GM21528 (cell line): ENCODE measurements around the gene ATF4.

Source experiments
- ATAC-seq: cut with Tn5 transposase; IDR thresholded peaks from one replicate; pipeline ENCODE4 v1.9.1; 2021; ENCODE audit warnings: mild to moderate bottlenecking, moderate library complexity; ENCODE audit not compliant: unreplicated experiment, low FRiP score

ATF4 gene

DNA sequence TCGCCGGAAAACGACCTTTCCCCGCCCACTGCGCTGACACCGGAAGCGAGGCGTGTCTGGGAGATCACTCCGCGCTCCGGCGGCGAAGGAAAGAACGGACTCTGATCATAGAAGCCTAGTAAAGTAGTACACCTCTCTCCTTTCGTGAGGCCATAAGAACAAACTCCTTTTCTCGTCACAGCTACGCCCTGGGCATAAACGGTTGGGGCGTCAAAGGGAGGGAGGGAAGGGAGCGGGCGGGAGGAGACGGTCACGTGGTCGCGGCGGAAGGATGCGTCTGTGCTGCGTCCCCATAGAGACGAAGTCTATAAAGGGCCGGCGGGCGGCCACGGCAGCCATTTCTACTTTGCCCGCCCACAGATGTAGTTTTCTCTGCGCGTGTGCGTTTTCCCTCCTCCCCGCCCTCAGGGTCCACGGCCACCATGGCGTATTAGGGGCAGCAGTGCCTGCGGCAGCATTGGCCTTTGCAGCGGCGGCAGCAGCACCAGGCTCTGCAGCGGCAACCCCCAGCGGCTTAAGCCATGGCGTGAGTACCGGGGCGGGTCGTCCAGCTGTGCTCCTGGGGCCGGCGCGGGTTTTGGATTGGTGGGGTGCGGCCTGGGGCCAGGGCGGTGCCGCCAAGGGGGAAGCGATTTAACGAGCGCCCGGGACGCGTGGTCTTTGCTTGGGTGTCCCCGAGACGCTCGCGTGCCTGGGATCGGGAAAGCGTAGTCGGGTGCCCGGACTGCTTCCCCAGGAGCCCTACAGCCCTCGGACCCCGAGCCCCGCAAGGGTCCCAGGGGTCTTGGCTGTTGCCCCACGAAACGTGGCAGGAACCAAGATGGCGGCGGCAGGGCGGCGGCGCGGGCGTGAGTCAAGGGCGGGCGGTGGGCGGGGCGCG is at the start of gene ATF4:
Gene ATF4, plus strand, starts transcription at position 337 of the 880 bp plus-strand sequence. CDS start 884 bp downstream, outside the sequence.
- ATAC-seq: peak; percentile 53

DNA sequence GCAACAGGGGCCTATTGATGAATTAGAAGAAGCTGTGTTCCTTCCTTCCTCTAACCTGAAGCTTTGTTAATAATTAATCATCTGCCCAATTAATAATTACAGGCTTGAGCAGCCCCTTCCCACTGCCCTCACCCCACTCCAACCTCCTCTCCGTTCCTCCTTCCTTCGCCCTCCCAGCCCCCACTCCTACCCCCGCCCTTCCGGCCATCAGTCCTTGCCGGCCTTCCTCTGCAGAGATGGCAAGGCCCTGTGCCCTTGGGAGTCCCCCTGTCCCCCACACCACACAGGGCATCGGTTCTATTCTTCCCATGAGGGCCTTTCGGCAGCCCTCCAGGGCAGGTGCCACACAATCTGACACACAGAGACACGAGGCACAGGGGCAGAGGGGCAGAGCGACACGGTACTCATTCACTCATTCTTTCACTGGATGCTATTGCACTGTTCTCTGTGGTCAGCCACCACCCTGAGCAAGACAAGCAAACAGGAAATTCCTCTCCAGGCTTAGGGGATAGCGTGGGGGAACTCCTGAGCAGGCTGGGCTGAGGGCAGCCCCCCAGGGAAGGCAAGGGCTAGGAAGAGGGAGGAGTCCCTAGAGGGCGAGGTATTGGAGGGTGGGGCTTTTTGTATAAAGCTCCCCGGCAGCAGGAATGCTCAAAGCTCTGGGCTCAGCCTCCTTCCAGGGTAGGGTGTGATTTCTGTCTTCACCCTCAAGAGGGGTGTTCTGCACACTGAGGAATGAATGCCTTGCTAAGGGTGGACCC is 48.8 kb upstream of the ATF4 start:
- peak; percentile 49 for ATAC-seq

DNA sequence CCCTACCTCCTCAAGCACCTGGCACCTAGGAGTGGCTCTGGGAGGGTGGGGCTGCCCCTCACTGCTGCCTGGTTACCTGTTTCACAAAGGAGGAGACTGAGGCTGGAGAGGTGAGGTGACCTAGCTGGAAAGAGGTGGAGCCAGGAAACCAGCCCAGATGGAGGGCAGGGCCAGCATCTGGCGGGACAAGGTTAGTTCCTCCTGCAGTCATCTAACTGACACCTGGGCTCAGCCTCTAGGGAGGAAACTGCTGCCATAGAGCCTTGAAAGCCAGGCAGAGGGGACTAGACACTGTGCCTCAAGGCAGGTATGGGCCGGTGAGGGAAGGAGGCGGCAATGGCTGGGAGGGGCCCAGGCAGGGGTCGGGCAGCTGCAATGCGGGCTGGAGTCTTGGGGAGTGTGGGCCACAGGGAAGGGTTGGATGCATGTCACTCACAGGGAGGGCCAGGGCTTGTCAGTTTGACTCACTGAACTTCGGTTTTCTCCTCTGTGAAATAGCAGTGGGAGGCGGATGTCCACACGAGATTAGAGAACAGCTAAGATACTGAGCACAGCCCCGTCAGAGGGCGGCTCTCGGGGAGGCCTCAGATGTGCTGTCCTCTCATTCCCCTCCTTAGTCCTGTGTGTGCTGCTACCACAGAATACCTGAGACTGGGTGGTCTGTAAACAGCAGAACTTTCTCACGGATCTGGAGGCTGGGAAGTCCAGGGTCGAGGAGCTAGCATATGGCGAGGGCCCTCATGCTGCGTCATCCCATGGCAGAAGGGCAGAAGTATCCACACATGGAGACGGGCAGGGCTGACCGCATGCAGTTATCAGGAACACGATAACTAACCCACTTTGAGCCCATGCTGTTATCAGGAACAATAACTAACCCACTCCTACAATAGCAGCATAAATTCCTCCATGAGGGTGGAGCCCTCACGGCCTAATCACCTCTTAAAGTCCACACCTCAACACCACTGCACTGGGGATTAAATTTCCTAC is 47.5 kb upstream of the ATF4 start:
- no peak for ATAC-seq

- ATAC-seq: no peak
Measured at GRCh38 chr22:39473851-39474250, 46.5 kb upstream of the ATF4 start.

- no peak for ATAC-seq
Measured at GRCh38 chr22:39474351-39475111, 45.8 kb upstream of the ATF4 start.

- ATAC-seq: no peak
Measured at GRCh38 chr22:39475337-39475736, 45.0 kb upstream of the ATF4 start.

DNA sequence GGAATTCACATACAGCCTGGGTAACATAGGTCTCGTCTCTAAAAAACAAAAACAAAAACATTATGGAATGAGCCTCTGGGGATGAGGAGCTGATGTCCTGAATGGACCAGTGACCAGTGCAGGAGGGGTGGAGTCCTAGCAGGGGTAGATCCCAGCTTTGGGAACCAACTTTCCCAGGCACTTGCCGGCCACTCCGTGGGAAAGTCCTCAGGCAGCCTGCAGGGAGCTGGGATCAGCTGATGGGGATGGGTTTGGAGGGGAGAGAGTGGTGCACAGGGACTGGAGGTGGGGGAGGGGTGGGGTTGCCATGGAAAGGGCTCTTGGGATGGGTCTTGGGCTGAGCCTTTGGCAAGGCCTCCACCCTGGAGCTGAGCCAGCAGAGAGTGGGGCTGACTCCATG is 44.5 kb upstream of the ATF4 start:
- ATAC-seq: no peak

- ATAC-seq: no peak
Measured at GRCh38 chr22:39476664-39477063, 43.7 kb upstream of the ATF4 start.

DNA sequence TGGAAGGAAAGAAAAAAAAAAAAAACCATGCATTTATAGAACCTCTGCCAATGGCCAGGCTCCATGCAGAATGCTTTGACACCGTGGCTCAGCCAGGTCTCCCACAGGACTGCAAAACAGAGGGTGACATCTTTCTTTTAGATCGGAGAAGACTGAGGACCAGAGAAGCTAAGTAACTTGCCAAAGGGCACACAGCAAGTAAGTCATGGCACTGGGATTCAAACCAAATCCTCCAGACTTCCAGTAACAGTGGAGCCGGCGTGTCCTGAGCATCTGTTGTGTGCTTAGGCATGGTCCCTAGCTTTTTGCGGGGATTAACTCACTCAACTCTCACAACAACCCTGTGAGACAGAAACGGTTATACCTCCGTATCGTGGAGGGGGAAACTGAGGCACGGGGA is 42.8 kb upstream of the ATF4 start:
- no peak for ATAC-seq

DNA sequence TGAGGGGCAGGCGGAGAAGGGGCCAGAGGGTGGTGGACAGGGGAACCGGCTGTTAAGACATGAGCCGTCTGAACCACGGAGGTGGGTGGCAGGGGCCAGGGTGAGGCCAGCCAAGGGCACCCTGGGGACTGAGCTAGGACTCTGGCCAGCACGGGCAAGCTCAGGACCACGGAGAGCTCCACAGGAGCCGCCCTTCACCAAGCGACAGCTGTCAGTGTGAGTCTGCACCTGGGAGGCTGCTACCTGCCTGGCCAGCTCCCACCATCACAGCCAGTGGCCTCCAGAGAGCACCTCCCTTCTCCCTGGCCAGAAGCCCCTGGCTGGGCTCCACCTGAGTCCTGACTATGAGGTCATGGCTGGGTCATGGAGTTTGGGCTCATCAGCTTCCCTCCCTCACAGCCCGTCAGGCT is 41.9 kb upstream of the ATF4 start:
- no peak for ATAC-seq

- no peak for ATAC-seq
Measured at GRCh38 chr22:39479254-39479653, 41.1 kb upstream of the ATF4 start.

DNA sequence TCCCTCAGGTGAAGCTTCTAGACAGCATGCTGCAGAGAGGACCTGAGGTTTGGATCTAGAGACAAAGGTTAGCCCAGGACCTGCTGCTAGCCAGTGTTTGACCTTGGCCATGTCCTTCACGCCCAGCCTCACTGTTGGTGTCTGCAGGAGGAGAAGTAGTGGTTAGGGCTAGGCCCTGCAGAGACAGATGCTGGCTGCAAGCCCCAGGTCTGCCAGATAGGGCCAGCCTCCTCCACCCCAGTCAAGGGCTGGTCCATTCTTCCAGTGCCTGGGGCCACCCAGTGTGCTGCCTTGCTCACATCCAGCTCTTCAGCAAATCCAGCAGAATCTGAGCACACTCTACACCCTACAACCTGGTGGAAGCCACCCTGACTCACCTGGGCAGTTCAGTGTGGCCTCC is 39.8 kb upstream of the ATF4 start:
- ATAC-seq: no peak

DNA sequence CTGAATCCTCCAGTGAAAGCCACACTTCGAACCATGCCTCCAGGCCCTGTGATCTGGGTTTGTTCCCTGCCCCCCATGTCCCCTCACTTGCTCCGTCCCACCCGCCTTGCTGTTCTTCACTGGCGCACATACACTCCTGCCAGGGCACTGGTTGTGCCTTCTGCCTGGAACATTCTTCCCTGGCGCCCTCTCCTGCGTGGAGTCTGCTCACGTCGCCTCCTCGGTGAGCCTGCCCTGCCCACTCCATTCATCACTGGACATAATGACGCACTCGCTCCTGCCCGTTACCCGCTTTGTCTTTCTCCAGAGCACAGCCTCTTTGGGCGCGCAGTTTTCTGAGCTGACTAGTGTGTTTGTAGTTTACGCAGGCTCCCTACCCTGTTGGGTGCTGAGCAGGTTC is 39.3 kb upstream of the ATF4 start:
- ATAC-seq: no peak

GRCh38 chr22:39481595-39481994 is 38.8 kb upstream of the ATF4 start:
- ATAC-seq: no peak

GRCh38 chr22:39482768-39483167 is 37.6 kb upstream of the ATF4 start:
- ATAC-seq: no peak

- ATAC-seq: no peak
Measured at GRCh38 chr22:39486951-39487825, 33.2 kb upstream of the ATF4 start.

- no peak for ATAC-seq
Measured at GRCh38 chr22:39487826-39488520, 32.4 kb upstream of the ATF4 start.

DNA sequence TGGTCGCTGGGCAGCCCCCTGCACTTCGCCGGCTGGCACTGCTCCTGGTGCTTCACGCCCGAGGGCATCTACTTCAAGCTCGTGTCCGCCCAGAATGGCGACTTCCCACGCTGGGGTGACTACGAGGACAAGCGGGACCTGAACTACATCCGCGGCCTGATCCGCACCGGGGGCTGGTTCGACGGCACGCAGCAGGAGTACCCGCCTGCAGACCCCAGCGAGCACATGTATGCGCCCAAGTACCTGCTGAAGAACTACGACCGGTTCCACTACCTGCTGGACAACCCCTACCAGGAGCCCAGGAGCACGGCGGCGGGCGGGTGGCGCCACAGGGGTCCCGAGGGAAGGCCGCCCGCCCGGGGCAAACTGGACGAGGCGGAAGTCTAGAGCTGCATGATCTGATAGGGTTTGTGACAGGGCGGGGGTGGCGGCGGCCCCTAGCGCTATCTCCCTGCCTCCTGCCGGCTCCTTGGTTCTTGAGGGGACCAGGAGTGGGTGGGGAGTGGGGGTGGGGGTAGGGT is 31.7 kb upstream of the ATF4 start:
- ATAC-seq: no peak
